Limb (tissue), 2 donors: Measurements from ENCODE around the gene PPP3CA.
"Not testable (repeated sequence)": the region's sequence is repeated elsewhere in the genome, so short reads cannot be mapped to it uniquely, and the experiment has no call there.

Source experiments
- DNase-seq, 2 donors: peaks; one replicate each; pipeline ENCODE4 v3.0.0-alpha.2; 2016; ENCODE audit errors: extremely low spot score in 2 of 2

PPP3CA gene

GRCh38 chr4:101217353-101218031 lies 129.8 kb downstream of the PPP3CA start:
- no peak for DNase-seq

- no peak for DNase-seq
These were observed 136.2 kb downstream of the PPP3CA start for GRCh38 chr4:101211146-101211553.

DNA sequence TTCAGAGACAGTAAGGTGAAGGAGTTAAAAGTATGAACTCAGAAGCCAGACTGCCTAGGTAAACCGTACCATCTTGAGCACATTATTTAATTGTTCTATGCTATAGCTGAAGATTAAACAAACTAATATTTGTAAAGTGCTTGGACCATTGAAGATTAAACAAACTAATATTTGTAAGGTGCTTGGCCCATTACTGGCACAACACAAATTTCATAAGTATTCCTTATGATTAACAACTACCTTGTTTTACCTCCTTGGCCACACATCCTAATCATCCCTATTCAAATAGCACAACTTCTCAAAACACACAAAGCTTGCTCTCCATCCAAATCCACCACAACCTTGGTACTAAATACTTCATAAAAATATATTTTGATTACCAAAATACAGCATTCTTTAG lies 137.0 kb downstream of the PPP3CA start:
- DNase-seq, result no peak

DNA sequence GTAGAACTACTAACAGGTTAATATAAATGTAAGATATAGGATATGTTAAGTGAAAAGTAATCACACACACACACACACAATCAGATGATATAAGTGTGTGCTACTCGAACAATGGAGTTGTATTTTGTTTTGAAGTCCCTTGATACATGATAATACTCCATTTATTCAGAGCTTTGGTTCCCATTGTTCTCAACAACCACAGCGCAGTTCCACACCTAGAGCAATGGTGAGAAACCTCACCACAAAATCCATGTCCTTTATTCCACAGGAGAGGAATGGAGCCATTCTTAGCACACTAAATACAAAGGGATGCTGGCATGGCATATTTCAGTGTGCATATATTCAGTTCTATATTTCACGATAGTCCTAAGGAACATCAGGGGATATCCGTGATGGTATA lies 139.2 kb downstream of the PPP3CA start:
- DNase-seq, result no peak

GRCh38 chr4:101205916-101206315 lies 141.4 kb downstream of the PPP3CA start:
- DNase-seq, result no peak

DNA sequence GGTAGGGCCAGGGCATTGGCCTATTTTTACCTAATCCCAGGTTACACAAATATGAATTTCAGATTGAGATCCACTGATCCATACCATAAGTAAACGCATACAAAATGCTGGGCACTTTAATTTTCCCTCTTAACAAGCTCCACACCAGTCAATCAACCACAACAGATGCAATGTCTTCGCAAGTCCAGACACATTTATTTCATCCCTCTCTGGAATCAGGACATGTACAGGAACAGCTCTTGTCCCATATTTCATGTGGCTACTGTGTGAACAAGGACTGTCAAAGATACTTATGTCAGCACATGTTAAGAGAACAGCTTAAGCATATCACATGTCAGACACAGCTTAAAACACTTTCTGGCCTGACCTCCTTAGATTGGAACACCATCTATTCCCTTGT lies 145.9 kb downstream of the PPP3CA start:
- DNase-seq, result no peak

GRCh38 chr4:101200561-101200960 lies 146.8 kb downstream of the PPP3CA start:
- no peak for DNase-seq

- DNase-seq, result no peak
These were observed 147.6 kb downstream of the PPP3CA start for GRCh38 chr4:101199507-101200285.

DNA sequence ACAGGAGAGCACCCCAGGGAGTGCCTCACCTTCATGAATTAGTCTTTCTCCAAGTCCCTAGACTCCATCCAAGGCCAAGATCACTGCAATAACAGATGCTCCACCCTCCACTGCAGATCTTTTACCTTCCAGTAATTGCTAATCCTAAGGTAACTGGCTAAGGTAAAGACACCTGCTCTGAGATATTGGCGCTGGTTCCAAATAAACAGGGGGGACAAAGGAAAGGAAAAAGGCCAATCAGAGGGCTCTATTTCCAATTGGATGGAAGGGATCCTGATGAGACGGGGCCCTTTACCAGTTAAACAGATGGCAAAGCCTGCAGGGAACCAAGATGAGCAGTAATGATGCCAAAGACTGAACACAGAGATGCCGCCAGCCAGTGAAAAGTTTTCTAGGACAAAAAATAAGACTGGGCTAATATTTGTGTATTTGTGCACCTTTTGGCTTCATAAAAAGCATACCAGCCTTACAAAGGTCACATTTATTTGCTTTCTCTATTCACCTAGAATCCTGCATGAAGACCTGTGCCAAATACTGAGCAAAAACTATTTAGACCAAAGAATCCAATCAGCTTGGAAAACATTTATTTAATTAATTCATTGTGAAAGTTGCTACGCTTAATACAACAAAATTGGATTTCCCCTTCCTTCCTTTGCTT lies 148.5 kb downstream of the PPP3CA start:
- no peak for DNase-seq

- DNase-seq, result no peak
These were observed 150.0 kb downstream of the PPP3CA start for GRCh38 chr4:101197350-101197749.

- DNase-seq, result no peak
These were observed 155.1 kb downstream of the PPP3CA start for GRCh38 chr4:101192244-101192643.

DNA sequence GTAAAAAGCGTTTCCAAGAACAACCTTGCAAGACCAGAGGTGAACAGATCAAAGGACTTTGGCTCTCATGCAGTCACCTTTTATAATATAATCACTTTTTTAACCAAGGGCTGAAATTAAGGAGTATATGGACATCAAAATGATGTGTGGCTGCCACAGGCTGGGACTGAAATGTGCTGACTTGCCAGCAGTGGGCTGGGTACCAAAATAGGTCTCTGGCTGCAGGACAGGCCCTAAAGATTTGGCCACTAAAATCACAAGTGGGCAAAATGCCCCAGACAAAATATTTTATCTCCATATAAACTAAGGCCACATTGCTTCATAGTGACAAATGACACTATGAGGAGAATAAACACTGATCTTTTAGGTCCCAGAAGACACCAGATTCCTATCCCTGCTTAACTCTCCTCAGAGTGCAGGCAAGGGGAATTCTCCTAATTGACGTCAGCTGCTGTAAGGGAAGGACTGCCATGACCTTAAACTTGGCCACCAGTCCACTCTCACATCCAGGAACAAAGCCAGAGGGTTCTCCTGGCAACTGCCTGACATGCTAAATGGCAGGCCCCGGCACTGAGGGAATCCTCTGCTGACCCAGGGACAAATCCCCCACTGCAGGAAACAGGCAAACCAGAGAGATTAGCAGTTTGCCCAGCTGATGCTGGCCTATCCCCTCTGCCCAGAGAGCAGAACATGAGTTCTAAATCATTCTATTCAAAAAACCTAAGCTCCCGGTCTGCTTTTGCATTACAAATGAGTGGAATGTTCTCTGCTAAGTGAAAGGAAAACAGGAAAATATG lies 155.8 kb downstream of the PPP3CA start:
- peak; percentile 50 to 55 for DNase-seq

GRCh38 chr4:101190751-101191150 lies 156.6 kb downstream of the PPP3CA start:
- no peak for DNase-seq

DNA sequence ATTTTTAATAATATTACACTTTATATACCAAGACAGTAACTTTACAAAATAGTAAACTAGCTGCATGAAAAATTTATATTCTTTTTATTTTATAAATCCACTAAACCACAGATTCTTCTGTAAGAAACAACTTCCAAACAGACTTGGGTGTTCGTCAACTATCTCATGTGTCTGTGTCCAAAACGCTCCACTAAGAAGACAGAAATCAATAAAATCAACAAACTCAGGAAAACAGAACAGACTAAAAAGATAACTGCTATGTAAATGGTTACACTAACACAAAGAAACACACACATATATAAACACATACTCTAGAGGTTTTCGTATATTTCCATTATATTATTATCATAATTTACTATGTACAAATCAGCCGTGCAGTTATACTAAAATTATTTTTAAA lies 158.4 kb downstream of the PPP3CA start:
- DNase-seq, result no peak

GRCh38 chr4:101187841-101188240 lies 159.5 kb downstream of the PPP3CA start:
- no peak for DNase-seq

GRCh38 chr4:101186567-101187184 lies 160.7 kb downstream of the PPP3CA start:
- DNase-seq, result no peak

GRCh38 chr4:101184668-101185067 lies 162.7 kb downstream of the PPP3CA start:
- no peak for DNase-seq

DNA sequence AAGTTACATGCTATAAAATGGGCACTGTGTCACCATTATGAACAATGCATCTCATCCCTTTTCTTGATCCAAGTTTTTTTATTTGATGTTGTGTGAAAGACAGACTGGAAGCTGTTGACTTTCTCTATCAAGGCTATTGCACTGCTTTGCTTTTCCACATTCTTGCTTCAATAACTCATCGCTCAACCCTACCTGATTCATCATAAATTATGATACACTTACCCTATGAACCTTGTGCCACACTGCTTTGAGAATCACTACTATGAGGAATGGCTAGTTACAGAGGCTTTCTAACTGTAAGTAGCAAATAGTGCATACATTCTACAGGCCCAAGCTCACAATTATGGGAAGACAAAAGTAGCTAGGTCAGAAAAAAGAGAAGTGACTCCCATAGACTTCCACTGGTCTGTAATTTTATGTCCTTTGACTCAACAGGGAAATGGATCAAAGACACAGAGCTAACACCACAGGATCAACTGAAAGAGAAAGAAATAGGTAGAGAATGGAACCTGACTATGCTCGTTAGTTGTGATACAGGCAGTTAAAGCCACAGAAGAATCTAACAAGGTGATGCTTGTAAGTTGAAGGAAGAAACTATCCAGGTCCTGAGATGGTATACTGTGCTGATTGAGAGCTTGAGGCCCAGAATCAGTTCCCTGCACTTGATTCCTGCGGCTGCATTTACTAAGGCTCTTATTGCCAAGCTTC lies 163.5 kb downstream of the PPP3CA start:
- DNase-seq, result no peak

DNA sequence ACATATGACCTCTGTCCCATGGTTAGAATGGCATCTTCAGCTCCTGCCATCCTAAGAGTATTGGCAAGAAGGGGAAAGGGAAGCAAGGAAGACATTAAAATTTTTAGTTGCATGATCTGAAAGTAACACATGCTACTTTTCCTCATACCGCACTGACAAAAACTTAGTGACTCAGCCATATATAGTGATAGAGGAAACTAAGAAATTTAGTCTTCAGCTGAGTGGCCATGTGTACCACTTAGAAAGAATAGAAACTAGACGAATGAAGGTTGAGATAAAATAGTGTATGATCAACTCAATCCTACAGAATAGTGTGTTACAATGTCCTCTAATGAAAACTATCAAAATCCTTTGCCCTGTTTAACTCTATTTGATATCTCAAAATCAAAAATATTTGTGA lies 164.1 kb downstream of the PPP3CA start:
- no peak for DNase-seq

GRCh38 chr4:101182688-101183087 lies 164.6 kb downstream of the PPP3CA start:
- DNase-seq, result not testable (repeated sequence)

GRCh38 chr4:101178731-101179130 lies 168.6 kb downstream of the PPP3CA start:
- DNase-seq, result no peak
